ENCODE data around the gene AACS. TPM values are rescaled to one million over a fixed set of nuclear protein-coding genes. Genes with fewer than 3 reads are reported as not detected.
"Not testable (repeated sequence)": the region's sequence is repeated elsewhere in the genome, so short reads cannot be mapped to it uniquely, and the experiment has no call there.

Gene AACS
- total and polyA plus RNA-seq, 4 donors = 15.4 to 33.5 (median 17.6) TPM

DNA sequence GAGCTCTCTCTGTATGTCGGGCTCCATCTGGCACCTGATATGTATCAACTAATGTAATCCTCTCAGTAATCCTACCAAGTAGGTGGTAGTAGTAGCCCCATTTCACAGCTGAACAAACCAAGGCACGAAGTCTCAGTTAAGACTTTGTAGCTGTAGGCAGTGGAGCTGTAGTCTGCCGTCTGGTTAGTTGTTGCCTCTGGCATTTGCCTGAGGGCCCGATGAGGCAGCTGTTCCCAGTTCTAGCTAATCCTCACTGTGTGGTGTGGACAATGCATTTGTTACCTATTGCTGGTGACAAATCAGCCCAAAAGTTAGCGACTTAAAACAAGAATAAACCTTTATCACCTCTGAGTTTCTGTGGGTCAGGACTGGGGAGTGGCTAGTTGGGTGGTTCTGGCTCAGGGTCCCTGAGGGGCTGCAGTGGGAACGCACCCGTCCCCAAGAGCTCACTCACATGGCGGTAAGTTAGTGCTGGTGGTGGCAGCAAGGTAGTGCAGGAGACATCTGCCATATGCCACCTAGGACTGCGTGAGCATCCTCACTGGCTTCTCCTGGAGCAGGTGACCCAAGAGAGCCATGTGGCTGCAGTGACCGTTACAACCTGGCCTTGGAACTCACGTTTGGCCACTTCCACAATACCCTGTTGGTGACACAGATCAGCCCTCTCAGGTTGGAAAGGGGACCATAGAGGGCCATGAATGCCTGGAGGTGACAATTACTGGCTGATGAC is 5.6 kb downstream of the AACS start:
- TF ChIP-seq, protein P1, sequence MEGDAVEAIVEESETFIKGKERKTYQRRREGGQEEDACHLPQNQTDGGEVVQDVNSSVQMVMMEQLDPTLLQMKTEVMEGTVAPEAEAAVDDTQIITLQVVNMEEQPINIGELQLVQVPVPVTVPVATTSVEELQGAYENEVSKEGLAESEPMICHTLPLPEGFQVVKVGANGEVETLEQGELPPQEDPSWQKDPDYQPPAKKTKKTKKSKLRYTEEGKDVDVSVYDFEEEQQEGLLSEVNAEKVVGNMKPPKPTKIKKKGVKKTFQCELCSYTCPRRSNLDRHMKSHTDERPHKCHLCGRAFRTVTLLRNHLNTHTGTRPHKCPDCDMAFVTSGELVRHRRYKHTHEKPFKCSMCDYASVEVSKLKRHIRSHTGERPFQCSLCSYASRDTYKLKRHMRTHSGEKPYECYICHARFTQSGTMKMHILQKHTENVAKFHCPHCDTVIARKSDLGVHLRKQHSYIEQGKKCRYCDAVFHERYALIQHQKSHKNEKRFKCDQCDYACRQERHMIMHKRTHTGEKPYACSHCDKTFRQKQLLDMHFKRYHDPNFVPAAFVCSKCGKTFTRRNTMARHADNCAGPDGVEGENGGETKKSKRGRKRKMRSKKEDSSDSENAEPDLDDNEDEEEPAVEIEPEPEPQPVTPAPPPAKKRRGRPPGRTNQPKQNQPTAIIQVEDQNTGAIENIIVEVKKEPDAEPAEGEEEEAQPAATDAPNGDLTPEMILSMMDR (IDR thresholded peaks at IDR 0.05; ENCODE audit: control extremely low read depth, extremely low read depth) = no peak
- DNase-seq (no peak), ATAC-seq (ENCODE audit: insufficient read depth, low FRiP score) (no peak)
- H3K27ac ChIP-seq (ENCODE audit: low read depth in 1 of 2, low read length in 1 of 2) = no peak overlapping the region
- H3K9ac ChIP-seq (ENCODE audit: insufficient read depth in 1 of 2, low read length in 2 of 2) = no peak overlapping the region
- H3K36me3 ChIP-seq (ENCODE audit: control insufficient read depth in 4 of 4, insufficient read depth in 4 of 4, low read length in 4 of 4) = peaks cover under 1 to 9% (median 3%) of the 10 kb centered on the region in 4 donors
- H3K27me3 ChIP-seq (ENCODE audit: control insufficient read depth in 3 of 3, insufficient read depth in 3 of 3, low read length in 2 of 3) = no peaks in the 10 kb centered on the region
- H3K4me1 ChIP-seq (ENCODE audit: control insufficient read depth in 5 of 5, insufficient read depth in 5 of 5, low read length in 5 of 5) = peaks cover 0 to 9% (median 0%) of the 10 kb centered on the region in 5 donors
- 92 to 96% methylated on average over 11 of the region's 11 CpGs for WGBS, 2 donors
- H3K4me3 ChIP-seq = no peak overlapping the region
- H3K9me3 ChIP-seq (ENCODE audit: control insufficient read depth in 4 of 4, insufficient read depth in 3 of 4, low read length in 3 of 4) = no peaks in the 10 kb centered on the region

DNA sequence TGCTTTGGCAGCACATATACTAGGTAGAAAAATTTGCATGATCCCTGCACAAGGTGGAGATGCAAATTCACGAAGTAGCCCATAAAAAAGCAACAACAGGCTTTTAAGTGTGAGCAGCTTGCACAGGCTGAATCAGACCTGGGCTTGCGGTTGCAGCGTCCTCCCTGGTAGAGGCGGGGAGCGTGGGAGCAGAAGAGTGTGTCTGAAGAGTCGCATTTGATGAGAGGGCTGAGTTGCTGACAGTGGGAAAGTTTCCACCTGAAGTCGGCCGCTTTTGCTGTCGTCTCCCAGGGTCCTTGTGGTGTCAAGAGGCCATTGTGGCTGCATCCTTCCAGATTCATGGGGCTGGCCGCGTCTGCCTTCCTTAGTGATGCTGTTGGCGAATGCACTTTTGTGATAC is 6.2 kb downstream of the AACS start:
- no peak for DNase-seq
- no peak overlapping the region for H3K27ac ChIP-seq (ENCODE audit: low read depth in 1 of 2, low read length in 1 of 2)
- ATAC-seq (ENCODE audit: insufficient read depth, low FRiP score) = no peak
- no peaks in the 10 kb centered on the region for H3K9me3 ChIP-seq (ENCODE audit: control insufficient read depth in 4 of 4, insufficient read depth in 3 of 4, low read length in 3 of 4)
- TF ChIP-seq, protein P1 (IDR thresholded peaks at IDR 0.05; ENCODE audit: control extremely low read depth, extremely low read depth) = no peak
- peaks cover 3 to 15% (median 6%) of the 10 kb centered on the region in 4 donors for H3K36me3 ChIP-seq (ENCODE audit: control insufficient read depth in 4 of 4, insufficient read depth in 4 of 4, low read length in 4 of 4)
- WGBS, 2 donors = 96 to 97% methylated on average over 12 of the region's 12 CpGs
- H3K27me3 ChIP-seq (ENCODE audit: control insufficient read depth in 3 of 3, insufficient read depth in 3 of 3, low read length in 2 of 3) = no peaks in the 10 kb centered on the region
- no peak overlapping the region for H3K4me3 ChIP-seq
- H3K4me1 ChIP-seq (ENCODE audit: control insufficient read depth in 5 of 5, insufficient read depth in 5 of 5, low read length in 5 of 5) = peaks cover 0 to 4% (median 0%) of the 10 kb centered on the region in 5 donors
- H3K9ac ChIP-seq (ENCODE audit: insufficient read depth in 1 of 2, low read length in 2 of 2) = no peak overlapping the region

DNA sequence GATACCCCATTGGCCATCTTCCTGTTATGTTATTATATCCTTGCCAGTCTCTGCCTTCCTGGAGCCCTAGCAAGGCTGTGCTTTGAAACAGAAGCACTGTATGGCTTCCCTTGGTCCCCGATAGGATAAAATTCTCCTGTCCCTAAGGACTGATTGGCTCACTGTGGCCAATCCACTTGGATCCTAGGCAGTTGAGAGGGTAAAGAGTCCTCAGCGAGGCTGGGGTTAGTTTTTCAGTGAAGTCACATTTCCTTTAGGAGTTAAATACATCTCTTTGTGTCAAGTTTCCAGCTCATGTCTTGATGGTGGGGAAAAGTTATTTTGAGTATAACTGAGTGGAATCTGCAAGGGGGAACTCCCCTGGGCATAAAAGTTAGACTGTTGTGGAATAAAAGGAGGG is 7.3 kb downstream of the AACS start:
- TF ChIP-seq, protein P1 (IDR thresholded peaks at IDR 0.05; ENCODE audit: control extremely low read depth, extremely low read depth) = no peak
- Histone ChIP-seq H3K9ac (ENCODE audit: insufficient read depth in 1 of 2, low read length in 2 of 2) (no peak overlapping the region), H3K4me3 (no peak overlapping the region), H3K27ac (ENCODE audit: low read depth in 1 of 2, low read length in 1 of 2) (no peak overlapping the region), H3K27me3 (ENCODE audit: control insufficient read depth in 3 of 3, insufficient read depth in 3 of 3, low read length in 2 of 3) (no peaks in the 10 kb centered on the region), H3K36me3 (ENCODE audit: control insufficient read depth in 4 of 4, insufficient read depth in 4 of 4, low read length in 4 of 4) (peaks cover 3 to 16% (median 8%) of the 10 kb centered on the region in 4 donors), H3K9me3 (ENCODE audit: control insufficient read depth in 4 of 4, insufficient read depth in 3 of 4, low read length in 3 of 4) (no peaks in the 10 kb centered on the region), H3K4me1 (ENCODE audit: control insufficient read depth in 5 of 5, insufficient read depth in 5 of 5, low read length in 5 of 5) (no peaks in the 10 kb centered on the region)
- ATAC-seq (ENCODE audit: insufficient read depth, low FRiP score) (no peak), DNase-seq (no peak)
- 93 to 97% methylated on average over 2 of the region's 2 CpGs for WGBS, 2 donors

DNA sequence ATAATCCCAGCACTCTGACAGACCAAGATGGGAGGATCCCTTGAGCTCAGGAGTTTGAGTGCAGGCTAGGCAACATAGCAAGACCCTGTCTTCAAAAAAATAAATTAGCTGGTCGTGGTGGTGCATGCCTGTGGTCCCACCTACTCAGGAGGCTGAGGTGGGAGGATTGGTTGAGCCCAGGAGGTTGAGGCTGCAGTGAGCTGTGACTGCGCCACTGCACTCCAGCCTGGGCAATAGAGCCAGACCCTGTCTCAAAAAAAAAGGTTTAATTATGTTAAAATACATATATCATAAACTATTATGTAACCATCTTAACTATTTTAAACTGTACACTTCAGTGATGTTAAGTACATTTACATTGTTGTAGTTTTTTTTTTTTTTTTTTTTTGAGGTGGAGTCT is 9.1 kb downstream of the AACS start:
- 89 to 90% methylated on average over 2 of the region's 2 CpGs for WGBS, 2 donors
- ATAC-seq (ENCODE audit: insufficient read depth, low FRiP score); H3K4me1 ChIP-seq (ENCODE audit: control insufficient read depth in 5 of 5, insufficient read depth in 5 of 5, low read length in 5 of 5); H3K27me3 ChIP-seq (ENCODE audit: control insufficient read depth in 3 of 3, insufficient read depth in 3 of 3, low read length in 2 of 3); H3K27ac ChIP-seq (ENCODE audit: low read depth in 1 of 2, low read length in 1 of 2); H3K9ac ChIP-seq (ENCODE audit: insufficient read depth in 1 of 2, low read length in 2 of 2); DNase-seq; H3K4me3 ChIP-seq; H3K9me3 ChIP-seq (ENCODE audit: control insufficient read depth in 4 of 4, insufficient read depth in 3 of 4, low read length in 3 of 4): not testable (repeated sequence)
- H3K36me3 ChIP-seq (ENCODE audit: control insufficient read depth in 4 of 4, insufficient read depth in 4 of 4, low read length in 4 of 4) = peaks cover 3 to 16% (median 10%) of the 10 kb centered on the region in 4 donors
